Liver (tissue), 9 donors: ENCODE measurements around the gene IRF6. TPM values are rescaled to one million over a fixed set of nuclear protein-coding genes. Genes with fewer than 3 reads are reported as not detected.

Experiments
- DNase-seq: peaks from one replicate; pipeline ENCODE4 v3.0.0-alpha.2; 2017; ENCODE audit warnings: low spot score
- H3K27ac ChIP-seq, 2 donors: one replicate each; pipeline ENCODE4 v1.7.0; 2013; ENCODE audit warnings: inconsistent platforms in 2 of 2, low read length in 2 of 2, control low read depth in 1 of 2, low read depth in 1 of 2, mild to moderate bottlenecking in 1 of 2
- H3K27me3 ChIP-seq, 4 donors: one replicate each; pipeline versions ENCODE4 v1.6.1 to v1.7.0; 2013; ENCODE audit warnings: low read length in 3 of 4, inconsistent platforms in 1 of 4, mild to moderate bottlenecking in 1 of 4, moderate library complexity in 1 of 4; ENCODE audit not compliant: control insufficient read depth in 4 of 4, insufficient read depth in 4 of 4
- H3K36me3 ChIP-seq, 4 donors: one replicate each; pipeline versions ENCODE4 v1.6.1 to v1.7.0; 2013; ENCODE audit warnings: low read length in 3 of 4, mild to moderate bottlenecking in 3 of 4, low read depth in 1 of 4, moderate library complexity in 1 of 4; ENCODE audit not compliant: control insufficient read depth in 4 of 4, insufficient read depth in 3 of 4
- H3K4me1 ChIP-seq, 4 donors: one replicate each; pipeline versions ENCODE4 v1.6.1 to v1.7.0; 2013; ENCODE audit warnings: low read length in 3 of 4, mild to moderate bottlenecking in 3 of 4, moderate library complexity in 1 of 4; ENCODE audit not compliant: control insufficient read depth in 4 of 4, insufficient read depth in 4 of 4
- H3K4me3 ChIP-seq, 3 donors: one replicate each; pipeline versions ENCODE4 v1.6.1 to v1.7.0; 2013; ENCODE audit warnings: low read length in 3 of 3, control low read depth in 1 of 3, low read depth in 1 of 3, mild to moderate bottlenecking in 1 of 3
- H3K9ac ChIP-seq, 2 donors: one replicate each; pipeline ENCODE4 v1.7.0; 2013; ENCODE audit warnings: low read length in 2 of 2, mild to moderate bottlenecking in 2 of 2, moderate library complexity in 2 of 2, control low read depth in 1 of 2, low read depth in 1 of 2
- H3K9me3 ChIP-seq, 4 donors: one replicate each; pipeline versions ENCODE4 v1.6.1 to v1.7.0; 2013; ENCODE audit warnings: low read length in 3 of 4; ENCODE audit not compliant: control insufficient read depth in 4 of 4
- EGR1 ChIP-seq, 2 donors: IDR thresholded peaks; 2 replicates each; pipeline ENCODE4 v1.6.1; 2016 to 2018; ENCODE audit warnings: antibody characterized with exemption in 2 of 2, low read depth in 2 of 2
- FOXA2 ChIP-seq: IDR thresholded peaks from 2 replicates; pipeline ENCODE4 v1.6.1; 2016; ENCODE audit warnings: antibody characterized with exemption
- GABPA ChIP-seq, 2 donors: IDR thresholded peaks in 1 of 2; conservative IDR thresholded peaks in 1 of 2; 2 replicates each; pipeline ENCODE4 v1.6.1; 2016; ENCODE audit warnings: antibody characterized with exemption in 2 of 2, mild to moderate bottlenecking in 1 of 2, moderate library complexity in 1 of 2
- HNF4A ChIP-seq, 2 donors: conservative IDR thresholded peaks; 2 replicates each; pipeline ENCODE4 v1.6.1; 2016; ENCODE audit warnings: antibody characterized with exemption in 2 of 2, mild to moderate bottlenecking in 2 of 2
- JUND ChIP-seq, 2 donors: IDR thresholded peaks; 2 replicates each; pipeline ENCODE4 v1.6.1; 2016; ENCODE audit warnings: antibody characterized with exemption in 2 of 2
- MAX ChIP-seq: IDR thresholded peaks from 2 replicates; pipeline ENCODE4 v1.6.1; 2016; ENCODE audit warnings: antibody characterized with exemption
- RAD21 ChIP-seq, 2 donors: IDR thresholded peaks; 2 replicates each; pipeline ENCODE4 v1.6.1; 2016; ENCODE audit warnings: antibody characterized with exemption in 2 of 2, mild to moderate bottlenecking in 2 of 2
- REST ChIP-seq: IDR thresholded peaks from 2 replicates; pipeline ENCODE4 v1.6.1; 2016; ENCODE audit warnings: antibody characterized with exemption, mild to moderate bottlenecking
- RXRA ChIP-seq, 2 donors: IDR thresholded peaks; 2 replicates each; pipeline ENCODE4 v1.6.1; 2017 to 2018; ENCODE audit warnings: antibody characterized with exemption in 2 of 2, mild to moderate bottlenecking in 1 of 2
- SP1 ChIP-seq: IDR thresholded peaks from 2 replicates; pipeline ENCODE4 v1.6.1; 2018; ENCODE audit warnings: antibody characterized with exemption, mild to moderate bottlenecking
- TAF1 ChIP-seq: conservative IDR thresholded peaks from 2 replicates; pipeline ENCODE4 v1.6.1; 2016; ENCODE audit warnings: antibody characterized with exemption, mild to moderate bottlenecking
- YY1 ChIP-seq: IDR thresholded peaks from 2 replicates; pipeline ENCODE4 v1.6.1; 2016; ENCODE audit warnings: antibody characterized with exemption, mild to moderate bottlenecking
- ZBTB33 ChIP-seq: IDR thresholded peaks from 2 replicates; pipeline ENCODE4 v1.6.1; 2016; ENCODE audit warnings: antibody characterized with exemption
- WGBS: extraction: QIAGEN DNeasy Blood & Tissue Kit; methylation state at CpG from one replicate; pipeline ENCODE4 v1.1.7; 2013; 5-methylcytosine and 5-hydroxymethylcytosine counted together
- polyA plus RNA-seq, 2 donors: library from polyadenylated mRNA; stranded (reverse) in 1 of 2; unstranded in 1 of 2; fragments of 200-250 nt in 1 of 2; fragments of >200 nt in 1 of 2; fragmentation: Nextera tagmentation in 1 of 2; extraction: Ambion mirVana in 1 of 2; gene quantifications; one replicate each; pipeline versions ENCODE4 v1.2.1 to v1.2.3, GENCODE V29; 2013 to 2015
- total RNA-seq, 2 donors: library from RNA; depleted of rRNA; stranded (reverse); fragments of >200 nt; gene quantifications; one replicate each; pipeline ENCODE4 v1.2.3, GENCODE V29; 2014
- TF ChIP-seq, protein P1 (sequence below): fragments of 150-350 bp; IDR thresholded peaks from 2 replicates; pipeline ENCODE4 v1.5.1; 2017; ENCODE audit warnings: improper control_type of control experiment, low read depth, low read length; ENCODE audit not compliant: missing input control
- donor health status: healthy.
- donor health status: healthy.
- donor health status: healthy.
- donor health status: healthy.
- donor health status: healthy.

IRF6 gene
- total and polyA plus RNA-seq, 4 donors, result 0.51 to 29.3 (median 14.3) TPM

GRCh38 chr1:209802117-209802779 is 3.7 kb downstream of the IRF6 start (continued):
- TF ChIP-seq ZBTB33 (peak; percentile 71), YY1 (peak; percentile 74), SP1 (peak; percentile 84)
- TF ChIP-seq, protein P1, sequence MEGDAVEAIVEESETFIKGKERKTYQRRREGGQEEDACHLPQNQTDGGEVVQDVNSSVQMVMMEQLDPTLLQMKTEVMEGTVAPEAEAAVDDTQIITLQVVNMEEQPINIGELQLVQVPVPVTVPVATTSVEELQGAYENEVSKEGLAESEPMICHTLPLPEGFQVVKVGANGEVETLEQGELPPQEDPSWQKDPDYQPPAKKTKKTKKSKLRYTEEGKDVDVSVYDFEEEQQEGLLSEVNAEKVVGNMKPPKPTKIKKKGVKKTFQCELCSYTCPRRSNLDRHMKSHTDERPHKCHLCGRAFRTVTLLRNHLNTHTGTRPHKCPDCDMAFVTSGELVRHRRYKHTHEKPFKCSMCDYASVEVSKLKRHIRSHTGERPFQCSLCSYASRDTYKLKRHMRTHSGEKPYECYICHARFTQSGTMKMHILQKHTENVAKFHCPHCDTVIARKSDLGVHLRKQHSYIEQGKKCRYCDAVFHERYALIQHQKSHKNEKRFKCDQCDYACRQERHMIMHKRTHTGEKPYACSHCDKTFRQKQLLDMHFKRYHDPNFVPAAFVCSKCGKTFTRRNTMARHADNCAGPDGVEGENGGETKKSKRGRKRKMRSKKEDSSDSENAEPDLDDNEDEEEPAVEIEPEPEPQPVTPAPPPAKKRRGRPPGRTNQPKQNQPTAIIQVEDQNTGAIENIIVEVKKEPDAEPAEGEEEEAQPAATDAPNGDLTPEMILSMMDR, result no peak

- H3K4me1 ChIP-seq, result peaks cover 1 to 44% (median 23%) of the 10 kb centered on the region in 4 donors
- H3K36me3 ChIP-seq, result no peaks in the 10 kb centered on the region
- no peak for DNase-seq
- no peaks in the 10 kb centered on the region for H3K27me3 ChIP-seq
- H3K27ac ChIP-seq, result peak overlapping the region; percentile 94 to 98
- no peaks in the 10 kb centered on the region for H3K9me3 ChIP-seq
- TF ChIP-seq JUND (IDR thresholded peaks at IDR 0.05), result peak; percentile 69 to 72
- peak in 1 of 2 donors; percentile 50 for TF ChIP-seq RAD21 (IDR thresholded peaks at IDR 0.05)
- peak; percentile 71 for TF ChIP-seq SP1
- peak; percentile 68 to 86 for TF ChIP-seq HNF4A (conservative IDR thresholded peaks at IDR 0.05)
- peak; percentile 80 for TF ChIP-seq YY1
- peak; percentile 55 for TF ChIP-seq ZBTB33
- peak; percentile 44 for TF ChIP-seq REST
- TF ChIP-seq TAF1, result no peak
- peak; percentile 60 to 80 for TF ChIP-seq RXRA (IDR thresholded peaks at IDR 0.05)
- peak in 1 of 2 donors; percentile 53 for TF ChIP-seq GABPA (IDR thresholded peaks at IDR 0.05 in 1 of 2, conservative IDR thresholded peaks at IDR 0.05 in 1 of 2)
- TF ChIP-seq, protein P1, result no peak
- peak; percentile 98 to 99 for TF ChIP-seq EGR1 (IDR thresholded peaks at IDR 0.05; ENCODE audit: low read depth in 2 of 2)
- TF ChIP-seq MAX, result peak; percentile 73
- TF ChIP-seq FOXA2, result no peak
- H3K4me3 ChIP-seq, result peak overlapping the region; percentile 36 to 55 (median 55)
- peak overlapping the region; percentile 59 to 99 for H3K9ac ChIP-seq
- WGBS, result 32% methylated on average over 5 of the region's 5 CpGs
Measured at GRCh38 chr1:209800984-209801834, 4.7 kb downstream of the IRF6 start.
